Measurements from ENCODE around the gene CAMTA1.

DNA sequence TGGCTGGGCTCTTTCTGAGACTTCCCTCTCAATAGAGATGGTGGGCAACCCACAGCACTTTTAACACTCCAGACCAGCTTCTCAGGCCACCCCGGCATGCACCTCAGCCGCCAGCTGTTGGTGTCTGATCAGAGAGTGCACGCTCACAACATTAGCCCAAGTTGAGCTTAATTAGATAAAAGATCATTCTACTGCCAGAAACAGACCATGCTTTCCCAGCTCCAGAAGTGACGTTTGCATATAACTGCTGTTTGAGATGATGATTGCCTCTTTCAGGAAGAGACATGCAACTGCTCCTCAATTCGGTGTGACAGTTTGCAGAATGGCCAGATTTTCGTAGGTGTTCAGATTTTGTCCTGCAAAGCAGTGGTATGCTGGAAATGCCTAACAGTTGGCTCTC is 700.6 kb downstream of the CAMTA1 start:
- TF ChIP-seq, protein P1, sequence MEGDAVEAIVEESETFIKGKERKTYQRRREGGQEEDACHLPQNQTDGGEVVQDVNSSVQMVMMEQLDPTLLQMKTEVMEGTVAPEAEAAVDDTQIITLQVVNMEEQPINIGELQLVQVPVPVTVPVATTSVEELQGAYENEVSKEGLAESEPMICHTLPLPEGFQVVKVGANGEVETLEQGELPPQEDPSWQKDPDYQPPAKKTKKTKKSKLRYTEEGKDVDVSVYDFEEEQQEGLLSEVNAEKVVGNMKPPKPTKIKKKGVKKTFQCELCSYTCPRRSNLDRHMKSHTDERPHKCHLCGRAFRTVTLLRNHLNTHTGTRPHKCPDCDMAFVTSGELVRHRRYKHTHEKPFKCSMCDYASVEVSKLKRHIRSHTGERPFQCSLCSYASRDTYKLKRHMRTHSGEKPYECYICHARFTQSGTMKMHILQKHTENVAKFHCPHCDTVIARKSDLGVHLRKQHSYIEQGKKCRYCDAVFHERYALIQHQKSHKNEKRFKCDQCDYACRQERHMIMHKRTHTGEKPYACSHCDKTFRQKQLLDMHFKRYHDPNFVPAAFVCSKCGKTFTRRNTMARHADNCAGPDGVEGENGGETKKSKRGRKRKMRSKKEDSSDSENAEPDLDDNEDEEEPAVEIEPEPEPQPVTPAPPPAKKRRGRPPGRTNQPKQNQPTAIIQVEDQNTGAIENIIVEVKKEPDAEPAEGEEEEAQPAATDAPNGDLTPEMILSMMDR (IDR thresholded peaks at IDR 0.05): no peak
- TF ChIP-seq POLR2A (IDR thresholded peaks at IDR 0.05) (no peak), POLR2AphosphoS5 (IDR thresholded peaks at IDR 0.05; ENCODE audit: insufficient read depth in 1 of 2, low read depth in 1 of 2) (no peak)
